H1 (cell line): ENCODE data around the gene ZNF132. TPM values are rescaled to one million over a fixed set of nuclear protein-coding genes. Genes with fewer than 3 reads are reported as not detected.

Experiments used
- ATF2 ChIP-seq: IDR thresholded peaks from 2 replicates; pipeline ENCODE4 v1.6.1; 2012; ENCODE audit warnings: low read length, inconsistent platforms
- BRCA1 ChIP-seq: IDR thresholded peaks from 2 replicates; pipeline ENCODE4 v1.6.1; 2012; ENCODE audit warnings: low read depth, low read length, improper control_type of control experiment
- CBX8 ChIP-seq: fragments of 300-800, 300-1000 bp; sonication (generic); IDR thresholded peaks from 2 replicates; pipeline ENCODE4 v1.7.1; 2016; ENCODE audit warnings: low read depth, low read length, borderline replicate concordance
- CHD1 ChIP-seq: IDR thresholded peaks from 2 replicates; pipeline ENCODE4 v1.6.1; 2012; ENCODE audit warnings: low read depth, low read length, improper control_type of control experiment
- GABPA ChIP-seq: IDR thresholded peaks from 2 replicates; pipeline ENCODE4 v1.6.1; 2011; ENCODE audit warnings: mild to moderate bottlenecking, low read length, moderate library complexity, borderline replicate concordance; ENCODE audit not compliant: insufficient read depth
- JUND ChIP-seq: IDR thresholded peaks from 2 replicates; pipeline ENCODE4 v1.6.1; 2011; ENCODE audit warnings: mild to moderate bottlenecking, improper control_type of control experiment, low read length
- MAX ChIP-seq: IDR thresholded peaks from 2 replicates; pipeline ENCODE4 v1.6.1; 2012; ENCODE audit warnings: inconsistent platforms
- NANOG ChIP-seq: IDR thresholded peaks from 2 replicates; pipeline ENCODE4 v1.6.1; 2011; ENCODE audit warnings: low read length, low read depth, mild to moderate bottlenecking, inconsistent platforms; ENCODE audit not compliant: insufficient read depth, poor library complexity, severe bottlenecking
- PHF8 ChIP-seq: fragments of 200-600 bp; sonication (generic); conservative IDR thresholded peaks from 2 replicates; pipeline ENCODE4 v1.7.1; 2012; ENCODE audit warnings: low read depth, mild to moderate bottlenecking, inconsistent platforms, low read length, moderate library complexity
- SAP30 ChIP-seq: fragments of 300-600 bp; sonication (generic); IDR thresholded peaks from 2 replicates; pipeline ENCODE4 v1.7.1; 2012; ENCODE audit warnings: low read length, moderate library complexity, mild to moderate bottlenecking, inconsistent platforms; ENCODE audit not compliant: insufficient read depth, insufficient replicate concordance
- SIN3A ChIP-seq, 2 experiments: IDR thresholded peaks in 1 of 2; conservative IDR thresholded peaks in 1 of 2; 2 replicates each; pipeline ENCODE4 v1.6.1; 2011 to 2012; ENCODE audit warnings: low read length in 2 of 2, improper control_type of control experiment in 1 of 2, low read depth in 1 of 2, mild to moderate bottlenecking in 1 of 2
- SUZ12 ChIP-seq: fragments of 200-600 bp; sonication (generic); IDR thresholded peaks from 2 replicates; pipeline ENCODE4 v1.6.1; 2012; ENCODE audit warnings: mild to moderate bottlenecking, inconsistent platforms, low read length, moderate library complexity, mixed read lengths
- TAF7 ChIP-seq: optimal IDR thresholded peaks from 2 replicates; pipeline ENCODE3; 2011; ENCODE audit warnings: low read depth, mild to moderate bottlenecking, inconsistent platforms, low read length, moderate library complexity, borderline replicate concordance
- TCF12 ChIP-seq: IDR thresholded peaks from 2 replicates; pipeline ENCODE4 v1.6.1; 2011; ENCODE audit warnings: low read depth, mild to moderate bottlenecking, low read length
- TEAD4 ChIP-seq: IDR thresholded peaks from 2 replicates; pipeline ENCODE4 v1.6.1; 2012; ENCODE audit warnings: low read depth, low read length, inconsistent platforms, mixed read lengths
- polyA plus RNA-seq, 7 experiments: library from polyadenylated mRNA; depleted of rRNA in 3 of 7; stranded (reverse) in 5 of 7; unstranded in 2 of 7; fragments of >200 nt in 5 of 7; fragments of 200-250 nt in 2 of 7; gene quantifications; 1 replicate in 5 of 7; 2 replicates in 1 of 7; 4 replicates in 1 of 7; pipeline versions ENCODE4 v1.2.1 to v1.2.3, GENCODE V29; 2011 to 2013; ENCODE audit warnings: missing spikeins in 2 of 7, mixed read lengths in 2 of 7
- total RNA-seq: library from RNA; stranded (reverse); fragmentation: NEBNext Ultra II Directional; extraction: Animal tissue kit (Norgen Biotek cat#: 25700); gene quantifications from 2 replicates; pipeline ENCODE4 v1.2.1, GENCODE V29; 2021
- TF ChIP-seq, protein P1 (sequence below): IDR thresholded peaks from 2 replicates; pipeline ENCODE4 v1.6.1; 2011; ENCODE audit warnings: low read depth, mild to moderate bottlenecking, low read length; ENCODE audit not compliant: insufficient read depth

ZNF132 gene
- total and polyA plus RNA-seq, 2 of the 8 experiments (the other 6 are each of a cell fraction or from before 2014, with no cell fraction given): 0.89 to 1.9 TPM

DNA sequence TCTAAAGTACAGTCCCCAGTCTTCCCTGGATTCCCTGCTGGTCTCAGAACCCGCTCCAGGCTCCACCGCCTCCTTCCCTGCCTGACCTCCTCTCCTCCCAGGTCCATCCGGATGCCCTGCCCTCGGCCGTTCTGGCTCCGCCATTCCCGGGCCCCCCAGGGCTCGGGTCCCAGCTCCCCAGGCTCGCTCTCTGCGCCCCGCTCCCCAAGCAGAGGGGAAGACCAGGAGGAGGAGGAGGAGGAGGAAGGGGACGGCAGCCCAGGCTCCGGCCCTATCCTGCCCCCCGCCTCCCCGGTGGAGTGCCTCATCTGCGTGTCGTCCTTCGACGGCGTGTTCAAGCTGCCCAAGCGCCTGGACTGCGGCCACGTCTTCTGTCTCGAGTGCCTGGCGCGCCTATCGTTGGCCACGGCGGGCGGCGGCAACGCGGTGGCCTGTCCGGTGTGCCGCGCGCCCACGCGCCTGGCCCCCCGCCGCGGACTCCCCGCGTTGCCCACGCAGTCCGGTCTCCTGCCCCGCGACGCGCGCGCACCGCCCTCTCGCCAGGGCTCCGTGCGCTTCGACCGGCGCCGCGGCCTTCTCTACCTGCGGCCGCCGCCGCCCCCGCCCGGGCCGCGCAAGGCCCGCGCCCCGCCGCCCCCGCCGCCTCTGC is 43.9 kb downstream of the ZNF132 start (continued):
- no peak for TF ChIP-seq TAF7
- no peak for TF ChIP-seq JUND
- no peak for TF ChIP-seq TEAD4
- no peak for TF ChIP-seq NANOG
- TF ChIP-seq MAX: peak; percentile 16; the same call in 1 of the 2 replicates
- TF ChIP-seq SAP30: no peak
- no peak for TF ChIP-seq TCF12
- no peak for TF ChIP-seq CHD1
- TF ChIP-seq GABPA: no peak
- no peak for TF ChIP-seq ATF2
- no peak for TF ChIP-seq CBX8
- TF ChIP-seq, protein P1, sequence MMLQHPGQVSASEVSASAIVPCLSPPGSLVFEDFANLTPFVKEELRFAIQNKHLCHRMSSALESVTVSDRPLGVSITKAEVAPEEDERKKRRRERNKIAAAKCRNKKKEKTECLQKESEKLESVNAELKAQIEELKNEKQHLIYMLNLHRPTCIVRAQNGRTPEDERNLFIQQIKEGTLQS: no peak
- 0 out of 2 replicates have a peak, but pooled peaks have one; percentile 28 for TF ChIP-seq SUZ12
- no peak for TF ChIP-seq PHF8
- no peak for TF ChIP-seq BRCA1
- TF ChIP-seq SIN3A (conservative IDR thresholded peaks at IDR 0.05 in 1 of 2, IDR thresholded peaks at IDR 0.05 in 1 of 2; ENCODE audit: low read depth in 1 of 2, low read length in 2 of 2): peak in 1 of 2 experiments; percentile 51; a peak in 1 of 4 replicates
